Endothelial cell of umbilical vein (primary cell): ENCODE data around the gene LNX2. TPM values are rescaled to one million over a fixed set of nuclear protein-coding genes. Genes with fewer than 3 reads are reported as not detected.

ENCODE experiments used
- BruUV-seq: library from RNA; stranded (reverse); fragments of 400-500 nt; replicated peaks from 2 replicates; lab custom pipeline; 2021; lab: Mats Ljungman, UMichigan
- CTCF ChIA-PET: fragments of 300-600, 350-600 bp; sonication (Branson Sonifier 250); formaldehyde crosslinking; loops from one replicate; lab custom pipeline; 2021; ENCODE audit warnings: antibody characterized with exemption, inconsistent platforms; lab: Charles Lee
- POLR2A ChIA-PET: fragments of 300-600, 350-600 bp; sonication (Branson Sonifier 250); formaldehyde crosslinking; loops from one replicate; lab custom pipeline; 2021; ENCODE audit warnings: antibody characterized with exemption, inconsistent platforms; lab: Charles Lee
- DNase-seq: peaks from one replicate; pipeline ENCODE4 v3.0.0-alpha.2; 2011; ENCODE audit warnings: low read depth, low spot score
- FAIRE-seq: peaks from 2 replicates; lab custom pipeline; 2011; peaks lifted over from hg19 to GRCh38; lab: Jason Lieb, UNC
- H2AFZ ChIP-seq: 2 replicates; pipeline ENCODE4 v1.6.0; 2012; ENCODE audit warnings: low read depth, low read length, control low read depth, inconsistent platforms
- H3K27ac ChIP-seq: 2 replicates; pipeline ENCODE4 v1.5.1; 2011; ENCODE audit warnings: low read depth, mild to moderate bottlenecking, control low read depth, low read length, moderate library complexity; ENCODE audit not compliant: insufficient read depth
- H3K27me3 ChIP-seq, 2 experiments: 2 replicates each; pipeline versions ENCODE4 v1.6.0 to v1.6.1; 2011; ENCODE audit warnings: low read length in 2 of 2, mixed read lengths in 1 of 2; ENCODE audit not compliant: control insufficient read depth in 2 of 2, insufficient read depth in 2 of 2
- H3K36me3 ChIP-seq, 2 experiments: 2 replicates in 1 of 2; 3 replicates in 1 of 2; pipeline ENCODE4 v1.5.1; 2011; ENCODE audit warnings: low read length in 2 of 2, mild to moderate bottlenecking in 1 of 2, moderate library complexity in 1 of 2; ENCODE audit not compliant: control insufficient read depth in 2 of 2, insufficient read depth in 2 of 2; ENCODE audit errors: extremely low read depth in 1 of 2
- H3K4me1 ChIP-seq: 3 replicates; pipeline ENCODE4 v1.5.1; 2011; ENCODE audit warnings: mild to moderate bottlenecking, low read length; ENCODE audit not compliant: control insufficient read depth, insufficient read depth; ENCODE audit errors: extremely low read depth
- H3K4me2 ChIP-seq: 2 replicates; pipeline ENCODE4 v1.6.1; 2011; ENCODE audit warnings: low read length, control low read depth, mixed read lengths; ENCODE audit not compliant: insufficient read depth
- H3K4me3 ChIP-seq, 3 experiments: fragments of 200-600 bp in 1 of 3; sonication (generic), shearing (Covaris generic) in 1 of 3; replicated peaks in 1 of 3; 2 replicates each; pipeline ENCODE4 v1.5.1; 2011 to 2016; ENCODE audit warnings: control low read depth in 3 of 3, low read length in 3 of 3, mild to moderate bottlenecking in 2 of 3, inconsistent platforms in 1 of 3, low read depth in 1 of 3, moderate library complexity in 1 of 3; ENCODE audit not compliant: insufficient read depth in 1 of 3
- H3K79me2 ChIP-seq: 2 replicates; pipeline ENCODE4 v1.6.0; 2012; ENCODE audit warnings: low read length, inconsistent platforms; ENCODE audit not compliant: control insufficient read depth, insufficient read depth
- H3K9ac ChIP-seq: replicated peaks from 2 replicates; pipeline ENCODE3; 2011; ENCODE audit warnings: low read length, control low read depth; ENCODE audit not compliant: insufficient read depth; ENCODE audit errors: extremely low read depth
- H3K9me1 ChIP-seq: replicated peaks from 3 replicates; pipeline ENCODE4 v1.6.0; 2011; ENCODE audit warnings: mild to moderate bottlenecking, low read length; ENCODE audit not compliant: control insufficient read depth, insufficient read depth; ENCODE audit errors: extremely low read depth
- H3K9me3 ChIP-seq: replicated peaks from 2 replicates; pipeline ENCODE4 v1.5.1; 2012; ENCODE audit warnings: low read length, inconsistent platforms; ENCODE audit not compliant: control insufficient read depth, insufficient read depth
- H4K20me1 ChIP-seq: replicated peaks from 2 replicates; pipeline ENCODE3; 2011; ENCODE audit warnings: mild to moderate bottlenecking, low read length; ENCODE audit not compliant: control insufficient read depth, insufficient read depth; ENCODE audit errors: extremely low read depth
- CTCF ChIP-seq, 2 donors: IDR thresholded peaks; 1 replicate in 1 of 2; 2 replicates in 1 of 2; pipeline ENCODE4 v1.5.1; 2011; ENCODE audit warnings: low read length in 2 of 2, mild to moderate bottlenecking in 2 of 2, moderate library complexity in 2 of 2, control low read depth in 1 of 2, inconsistent platforms in 1 of 2, low read depth in 1 of 2; ENCODE audit not compliant: insufficient read depth in 1 of 2; ENCODE audit errors: extremely low read depth in 1 of 2
- EZH2 ChIP-seq: IDR thresholded peaks from 2 replicates; pipeline ENCODE4 v1.6.1; 2012; ENCODE audit warnings: borderline replicate concordance, low read depth, mild to moderate bottlenecking, moderate library complexity, low read length, inconsistent platforms; ENCODE audit not compliant: severe bottlenecking
- FOS ChIP-seq: IDR thresholded peaks from 2 replicates; pipeline ENCODE4 v1.6.1; 2011; ENCODE audit warnings: mild to moderate bottlenecking, low read length, moderate library complexity, borderline replicate concordance; ENCODE audit not compliant: insufficient read depth
- GATA2 ChIP-seq: IDR thresholded peaks from 2 replicates; pipeline ENCODE4 v1.7.0; 2011; ENCODE audit warnings: low read depth, mild to moderate bottlenecking, moderate library complexity, mixed read lengths, low read length; ENCODE audit not compliant: insufficient read length, insufficient read depth
- JUN ChIP-seq: IDR thresholded peaks from 2 replicates; pipeline ENCODE4 v1.6.1; 2011; ENCODE audit warnings: borderline replicate concordance, low read depth; ENCODE audit not compliant: insufficient read length, insufficient read depth
- MAX ChIP-seq: IDR thresholded peaks from 2 replicates; pipeline ENCODE4 v1.6.1; 2011; ENCODE audit not compliant: insufficient read depth, insufficient read length
- MYC ChIP-seq: IDR thresholded peaks from one replicate; pipeline ENCODE4 v1.6.1; 2011; ENCODE audit warnings: mild to moderate bottlenecking, low read depth, low read length
- POLR2A ChIP-seq: IDR thresholded peaks from 2 replicates; pipeline ENCODE4 v1.6.1; 2012; ENCODE audit warnings: low read depth, mild to moderate bottlenecking, control low read depth, low read length
- POLR2AphosphoS5 ChIP-seq: IDR thresholded peaks from 2 replicates; pipeline ENCODE4 v1.6.1; 2012; ENCODE audit warnings: low read depth, mild to moderate bottlenecking, control low read depth, low read length, moderate library complexity; ENCODE audit not compliant: insufficient read depth
- dilution Hi-C: fragments of 300-500 bp; cut with MboI; formaldehyde crosslinking; loops from one replicate; pipeline ENCODE4 v1.15.0; 2019; ENCODE audit warnings: low sequenced_read_pairs; ENCODE audit not compliant: extremely low pct_ligation_motif_present
- intact Hi-C: fragments of 100-400 bp; cut with micrococcal nuclease; formaldehyde crosslinking; loops from one replicate; pipeline ENCODE4 v1.10.0; 2022
- polyA plus RNA-seq, 4 experiments: library from polyadenylated mRNA; depleted of rRNA in 3 of 4; stranded (reverse) in 3 of 4; unstranded in 1 of 4; fragments of >200 nt; gene quantifications; 2 replicates each; pipeline versions ENCODE4 v1.2.1 to v1.2.3, GENCODE V29; 2011 to 2012; ENCODE audit warnings: missing spikeins in 1 of 4
- total RNA-seq: library from RNA; stranded (reverse); gene quantifications from 2 replicates; pipeline ENCODE4 v1.2.3, GENCODE V29; 2021

LNX2 gene
- total and polyA plus RNA-seq, 2 donors (not counting 3 experiments of a cell fraction or from before 2014, with no cell fraction given): 7.0 to 9.1 TPM

- POLR2A ChIA-PET: no interaction called here
- dilution Hi-C loops (loop anchor here (25.0 kb wide), 1 partner anchor 302 kb away; no protein-coding TSS in a partner anchor), intact Hi-C loops (no loop called here)
- CTCF ChIA-PET: interaction anchor here (2.9 to 11.4 kb wide), 2 partner anchors 85 to 291 kb away, joined by 45 to 484 read pairs; partner anchors contain the start of genes LNX2 and POLR1D
- no peak for TF ChIP-seq POLR2AphosphoS5
- no peak for TF ChIP-seq FOS
- no peak for TF ChIP-seq JUN
- no peak for TF ChIP-seq MYC
- TF ChIP-seq CTCF (IDR thresholded peaks at IDR 0.05; ENCODE audit: extremely low read depth in 1 of 2, insufficient read depth in 1 of 2, low read depth in 1 of 2, low read length in 2 of 2): no peak
- Histone ChIP-seq H3K4me3 (no peak overlapping the region), H3K79me2 (no peaks in the 10 kb centered on the region), H3K27ac (no peak overlapping the region), H3K27me3 (no peaks in the 10 kb centered on the region), H3K9me3 (no peaks in the 10 kb centered on the region), H3K9ac (no peak overlapping the region), H3K4me2 (no peak overlapping the region), H4K20me1 (no peaks in the 10 kb centered on the region), H3K4me1 (no peaks in the 10 kb centered on the region), H2AFZ (no peak overlapping the region), H3K9me1 (no peaks in the 10 kb centered on the region), H3K36me3 (no peaks in the 10 kb centered on the region)
- BruUV-seq: no TSS peak
- no peak for DNase-seq
- FAIRE-seq: no peak
These were observed 84.8 kb downstream of the LNX2 start for GRCh38 chr13:27535546-27535945.

- CTCF ChIA-PET: interaction anchor here (1.2 to 11.4 kb wide), 5 partner anchors 9 to 292 kb away, joined by 3 to 484 read pairs (median 5); partner anchors contain the start of genes LNX2 and POLR1D
These were observed 85.3 kb downstream of the LNX2 start for GRCh38 chr13:27534981-27535380.

More at GRCh38 chr13:27534981-27535380, 85.3 kb downstream of the LNX2 start:
- Histone ChIP-seq H3K4me2 (no peak overlapping the region), H3K9me1 (no peaks in the 10 kb centered on the region), H3K27ac (no peak overlapping the region), H3K4me3 (no peak overlapping the region), H2AFZ (no peak overlapping the region), H3K79me2 (no peaks in the 10 kb centered on the region), H3K4me1 (no peaks in the 10 kb centered on the region), H3K27me3 (no peaks in the 10 kb centered on the region), H3K9me3 (no peaks in the 10 kb centered on the region), H4K20me1 (no peaks in the 10 kb centered on the region), H3K36me3 (no peaks in the 10 kb centered on the region), H3K9ac (no peak overlapping the region)
- BruUV-seq: no TSS peak
- TF ChIP-seq GATA2: no peak
- TF ChIP-seq MYC: no peak
- TF ChIP-seq POLR2A: no peak
- no peak for TF ChIP-seq POLR2AphosphoS5
- TF ChIP-seq MAX: no peak
- TF ChIP-seq FOS: no peak
- TF ChIP-seq EZH2: no peak
- no peak for TF ChIP-seq CTCF (IDR thresholded peaks at IDR 0.05; ENCODE audit: extremely low read depth in 1 of 2, insufficient read depth in 1 of 2, low read depth in 1 of 2, low read length in 2 of 2)
- TF ChIP-seq JUN: no peak
- DNase-seq (no peak), FAIRE-seq (no peak)
- intact Hi-C loops: loop anchor here (5.0 kb wide), 1 partner anchor 417 kb away; no protein-coding TSS in a partner anchor
- dilution Hi-C loops: loop anchor here (25.0 kb wide), 1 partner anchor 302 kb away; no protein-coding TSS in a partner anchor
- POLR2A ChIA-PET: no interaction called here
